OCI-LY7 (cell line): ENCODE data around the gene BCL2L13. TPM values are rescaled to one million over a fixed set of nuclear protein-coding genes. Genes with fewer than 3 reads are reported as not detected.

ENCODE experiments used
- Bru-seq: library from RNA; stranded (reverse); fragments of 400-500 nt; gene quantifications from one replicate; lab custom pipeline; 2021; lab: Mats Ljungman, UMichigan
- BruChase-seq, 2 experiments: library from RNA; stranded (reverse); fragments of 400-500 nt; gene quantifications; one replicate each; lab custom pipeline; 2021; lab: Mats Ljungman, UMichigan
- BruUV-seq: library from RNA; stranded (reverse); fragments of 400-500 nt; replicated peaks from 2 replicates; lab custom pipeline; 2021; lab: Mats Ljungman, UMichigan
- CTCF ChIA-PET: fragments of 300-600 bp; sonication (Branson Sonifier 250); formaldehyde crosslinking; loops from one replicate; lab custom pipeline; 2022; ENCODE audit warnings: antibody characterized with exemption; ENCODE audit not compliant: unreplicated experiment; lab: Charles Lee
- POLR2A ChIA-PET: fragments of 300-600 bp; sonication (Branson Sonifier 250); formaldehyde crosslinking; loops from one replicate; lab custom pipeline; 2022; ENCODE audit warnings: antibody characterized with exemption; lab: Charles Lee
- DNase-seq: peaks from one replicate; pipeline ENCODE4 v3.0.0-alpha.2; 2015; ENCODE audit warnings: low spot score
- H2AFZ ChIP-seq: fragments of 200-600 bp; sonication (generic), shearing (Covaris generic); 2 replicates; pipeline ENCODE4 v1.6.1; 2014; ENCODE audit warnings: mild to moderate bottlenecking, antibody characterized with exemption, low read length, moderate library complexity
- H3K27ac ChIP-seq: fragments of 200-600 bp; sonication (generic); 2 replicates; pipeline ENCODE4 v1.5.1; 2014; ENCODE audit warnings: mixed run types, low read depth, mild to moderate bottlenecking, moderate library complexity, low read length, inconsistent platforms; ENCODE audit not compliant: poor library complexity, severe bottlenecking
- H3K36me3 ChIP-seq: fragments of 200-600 bp; sonication (generic); 2 replicates; pipeline ENCODE4 v1.6.1; 2014; ENCODE audit warnings: mild to moderate bottlenecking, antibody characterized with exemption, low read length, moderate library complexity, mixed read lengths; ENCODE audit not compliant: insufficient read depth
- H3K4me1 ChIP-seq: fragments of 200-600 bp; sonication (generic); 2 replicates; pipeline ENCODE4 v1.5.1; 2014; ENCODE audit warnings: mild to moderate bottlenecking, low read length; ENCODE audit not compliant: insufficient read depth, poor library complexity, severe bottlenecking
- H3K4me2 ChIP-seq: fragments of 200-600 bp; sonication (generic); 2 replicates; pipeline ENCODE4 v1.6.1; 2014; ENCODE audit warnings: mild to moderate bottlenecking, low read length
- H3K4me3 ChIP-seq: fragments of 200-600 bp; sonication (generic); 2 replicates; pipeline ENCODE4 v1.5.1; 2014; ENCODE audit warnings: mild to moderate bottlenecking, low read depth, low read length; ENCODE audit not compliant: poor library complexity, severe bottlenecking
- H3K79me2 ChIP-seq: fragments of 200-600 bp; sonication (generic); 2 replicates; pipeline ENCODE4 v1.6.1; 2016; ENCODE audit warnings: low read depth, mild to moderate bottlenecking, low read length, moderate library complexity, mixed read lengths; ENCODE audit not compliant: insufficient read depth
- H3K9me2 ChIP-seq: fragments of 200-600 bp; sonication (generic); 2 replicates; pipeline ENCODE4 v1.6.1; 2016; ENCODE audit warnings: mild to moderate bottlenecking, low read length, mixed read lengths; ENCODE audit not compliant: insufficient read depth
- H3K9me3 ChIP-seq: fragments of 200-600 bp; sonication (generic); 2 replicates; pipeline ENCODE4 v1.6.1; 2014; ENCODE audit warnings: mild to moderate bottlenecking, mixed run types, low read length, mixed read lengths
- H4K20me1 ChIP-seq: fragments of 200-600 bp; sonication (generic); 2 replicates; pipeline ENCODE4 v1.6.1; 2014; ENCODE audit warnings: mild to moderate bottlenecking, antibody characterized with exemption, low read length, moderate library complexity, mixed read lengths; ENCODE audit not compliant: insufficient read depth
- CTCF ChIP-seq: fragments of 200-600 bp; sonication (generic); conservative IDR thresholded peaks from 2 replicates; pipeline ENCODE4 v1.5.1; 2014; ENCODE audit warnings: mild to moderate bottlenecking, antibody characterized with exemption, low read length, moderate library complexity, mixed read lengths
- EZH2phosphoT487 ChIP-seq: fragments of 200-600 bp; sonication (generic); IDR thresholded peaks from 2 replicates; pipeline ENCODE4 v1.6.1; 2018; ENCODE audit warnings: low read depth, borderline replicate concordance, mild to moderate bottlenecking, mixed run types, antibody characterized with exemption, low read length, moderate library complexity, mixed read lengths
- intact Hi-C: fragments of 100-400 bp; cut with micrococcal nuclease; formaldehyde crosslinking; loops from one replicate; pipeline ENCODE4 v1.10.0; 2022; ENCODE audit not compliant: unreplicated experiment
- long read RNA-seq: library from polyadenylated mRNA; stranded (forward); transcript quantifications from one replicate; pipeline ENCODE4 v2.0.0, GENCODE V29; 2022
- total RNA-seq, 2 experiments: library from RNA; depleted of rRNA in 1 of 2; stranded (reverse); fragments of >200 nt in 1 of 2; shearing (Covaris generic) in 1 of 2; gene quantifications; 2 replicates each; pipeline ENCODE4 v1.2.3, GENCODE V29; 2014 to 2022

Gene BCL2L13
- 21.7 and 25.2 TPM in 2 replicates for total RNA-seq (2014; rRNA removed; shearing (Covaris generic))
- 38.3 and 41.3 TPM in 2 replicates for total RNA-seq (2022)
- percentile 68 among the genes with signal in this experiment for Bru-seq, nascent RNA
- BruChase-seq, experiment 1, labeled RNA remaining after a 6-hour chase, result percentile 67 among the genes with signal in this experiment
- BruChase-seq, experiment 2, labeled RNA remaining after a 2-hour chase, result percentile 62 among the genes with signal in this experiment
- long read RNA-seq, full-length matches to known transcripts, result 50 of 76 reads
- long read RNA-seq, partial matches to known transcripts, result 5 of 76 reads
- long read RNA-seq, other reads (novel, unspliced or antisense), result 21 of 76 reads

GRCh38 chr22:17638432-17639246 lies at the start of gene BCL2L13:
Gene BCL2L13 (plus strand): TSS chr22:17638757. CDS start chr22:17655712, 16,955 bp downstream.
- Histone ChIP-seq H3K9me2 (no peaks in the 10 kb centered on the region), H3K27ac (peak within 1 kb of the TSS; percentile 81), H3K36me3 (peaks cover 11% of the 10 kb centered on the region), H3K4me2 (peak within 1 kb of the TSS; percentile 88), H3K79me2 (peaks cover 30% of the 10 kb centered on the region), H3K4me3 (peak within 1 kb of the TSS; percentile 81), H3K9me3 (no peaks in the 10 kb centered on the region), H3K4me1 (peaks cover 19% of the 10 kb centered on the region), H4K20me1 (no peaks in the 10 kb centered on the region), H2AFZ (peak within 1 kb of the TSS; percentile 53)
- POLR2A ChIA-PET, result interaction anchor here (0.7 to 1.5 kb wide), 8 partner anchors 9 to 143 kb away, joined by 3 to 5 read pairs (median 3); no protein-coding TSS in a partner anchor
- no peak for TF ChIP-seq CTCF
- TF ChIP-seq EZH2phosphoT487, result no peak
- CTCF ChIA-PET, result interaction anchor here (0.5 to 0.9 kb wide), 2 partner anchors 80 to 83 kb away, joined by 3 to 4 read pairs; no protein-coding TSS in a partner anchor
- BruUV-seq, result TSS peak; percentile 76
- DNase-seq, result peak; percentile 95
- intact Hi-C loops, result loop anchor here (1.0 to 10.0 kb wide), 5 partner anchors 44 to 439 kb away; partner anchors contain the start of genes ADA2, BID and PEX26

- H3K79me2 ChIP-seq, result peaks cover 16% of the 10 kb centered on the region; the same call in 1 of the 2 replicates
- BruUV-seq, result no TSS peak
- TF ChIP-seq CTCF, result no peak
- TF ChIP-seq EZH2phosphoT487, result no peak
- CTCF ChIA-PET, result no interaction called here
- H3K27ac ChIP-seq, result no peak overlapping the region
- peaks cover 45% of the 10 kb centered on the region for H3K36me3 ChIP-seq
- H4K20me1 ChIP-seq, result no peaks in the 10 kb centered on the region
- H2AFZ ChIP-seq, result no peak overlapping the region
- H3K4me2 ChIP-seq, result no peak overlapping the region
- no peak overlapping the region for H3K4me3 ChIP-seq
- H3K4me1 ChIP-seq, result peaks cover 24% of the 10 kb centered on the region
- H3K9me2 ChIP-seq, result no peaks in the 10 kb centered on the region
- no peak for DNase-seq
- H3K9me3 ChIP-seq, result no peaks in the 10 kb centered on the region
- intact Hi-C loops, result no loop called here
- POLR2A ChIA-PET, result interaction anchor here (1.9 kb wide), 1 partner anchor 11 kb away, joined by 5 read pairs; no protein-coding TSS in a partner anchor
Measured at GRCh38 chr22:17589810-17590375, 48.7 kb upstream of the BCL2L13 start.
